ENCODE results near the gene PDZD2.
"Not testable (repeated sequence)": the region's sequence is repeated elsewhere in the genome, so short reads cannot be mapped to it uniquely, and the experiment has no call there.

The PDZD2 gene

GRCh38 chr5:32013658-32014057 is 374.7 kb downstream of the PDZD2 start:
- Histone ChIP-seq H3K4me1 (no peaks in the 10 kb centered on the region), H3K36me3 (no peaks in the 10 kb centered on the region), H3K4me3 (ENCODE audit: low read depth, low read length) (no peak overlapping the region), H3K9me3 (no peaks in the 10 kb centered on the region), H3K27me3 (no peaks in the 10 kb centered on the region)
- no peak for DNase-seq
- TF ChIP-seq CTCF (IDR thresholded peaks at IDR 0.05; ENCODE audit: low read depth, low read length), result no peak

DNA sequence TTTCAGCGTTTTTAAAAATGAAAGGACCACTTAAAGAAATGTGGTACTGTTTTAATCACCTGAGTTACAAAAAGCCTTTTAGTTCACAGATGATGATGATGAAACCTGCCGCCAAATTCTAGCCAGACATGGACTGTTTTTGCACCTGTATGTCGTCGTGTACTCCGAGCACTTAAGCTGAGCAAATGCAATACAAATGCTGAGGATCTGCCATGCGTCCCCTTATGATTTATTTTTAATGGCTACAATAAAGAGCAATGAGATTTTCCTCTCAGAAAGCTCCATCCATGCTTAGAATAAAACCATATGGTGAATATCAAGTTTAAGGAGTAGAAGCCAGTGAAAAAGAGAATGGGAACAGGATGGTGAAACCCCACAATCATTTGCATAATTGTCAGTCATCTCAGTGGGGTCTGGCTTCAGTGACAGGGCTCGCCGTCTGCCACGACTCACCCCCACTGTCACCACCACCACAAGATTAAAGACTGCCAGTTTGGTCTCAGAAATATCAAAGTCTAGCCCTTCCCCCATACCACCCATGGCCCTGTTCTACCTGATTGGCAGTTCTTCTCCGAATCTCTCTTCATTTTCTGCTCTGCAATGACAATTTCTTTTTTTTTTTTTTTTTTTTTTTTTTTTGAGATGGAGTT is 375.3 kb downstream of the PDZD2 start:
- no peaks in the 10 kb centered on the region for H3K4me1 ChIP-seq
- DNase-seq, result no peak
- H3K4me3 ChIP-seq (ENCODE audit: low read depth, low read length), result no peak overlapping the region
- no peaks in the 10 kb centered on the region for H3K36me3 ChIP-seq
- TF ChIP-seq CTCF (IDR thresholded peaks at IDR 0.05; ENCODE audit: low read depth, low read length), result no peak
- H3K27me3 ChIP-seq, result no peaks in the 10 kb centered on the region
- H3K9me3 ChIP-seq, result no peaks in the 10 kb centered on the region

- DNase-seq; H3K4me3 ChIP-seq (ENCODE audit: low read depth, low read length); H3K9me3 ChIP-seq; H3K27me3 ChIP-seq; H3K4me1 ChIP-seq; H3K36me3 ChIP-seq: not testable (repeated sequence)
These were observed 376.3 kb downstream of the PDZD2 start for GRCh38 chr5:32015262-32015661.

- Histone ChIP-seq H3K9me3 (no peaks in the 10 kb centered on the region), H3K4me1 (peaks cover 2% of the 10 kb centered on the region; the same call in 1 of the 2 replicates), H3K36me3 (no peaks in the 10 kb centered on the region), H3K4me3 (ENCODE audit: low read depth, low read length) (no peak overlapping the region), H3K27me3 (no peaks in the 10 kb centered on the region)
- no peak for DNase-seq
- no peak for TF ChIP-seq CTCF (IDR thresholded peaks at IDR 0.05; ENCODE audit: low read depth, low read length)
These were observed 378.9 kb downstream of the PDZD2 start for GRCh38 chr5:32017692-32018367.

DNA sequence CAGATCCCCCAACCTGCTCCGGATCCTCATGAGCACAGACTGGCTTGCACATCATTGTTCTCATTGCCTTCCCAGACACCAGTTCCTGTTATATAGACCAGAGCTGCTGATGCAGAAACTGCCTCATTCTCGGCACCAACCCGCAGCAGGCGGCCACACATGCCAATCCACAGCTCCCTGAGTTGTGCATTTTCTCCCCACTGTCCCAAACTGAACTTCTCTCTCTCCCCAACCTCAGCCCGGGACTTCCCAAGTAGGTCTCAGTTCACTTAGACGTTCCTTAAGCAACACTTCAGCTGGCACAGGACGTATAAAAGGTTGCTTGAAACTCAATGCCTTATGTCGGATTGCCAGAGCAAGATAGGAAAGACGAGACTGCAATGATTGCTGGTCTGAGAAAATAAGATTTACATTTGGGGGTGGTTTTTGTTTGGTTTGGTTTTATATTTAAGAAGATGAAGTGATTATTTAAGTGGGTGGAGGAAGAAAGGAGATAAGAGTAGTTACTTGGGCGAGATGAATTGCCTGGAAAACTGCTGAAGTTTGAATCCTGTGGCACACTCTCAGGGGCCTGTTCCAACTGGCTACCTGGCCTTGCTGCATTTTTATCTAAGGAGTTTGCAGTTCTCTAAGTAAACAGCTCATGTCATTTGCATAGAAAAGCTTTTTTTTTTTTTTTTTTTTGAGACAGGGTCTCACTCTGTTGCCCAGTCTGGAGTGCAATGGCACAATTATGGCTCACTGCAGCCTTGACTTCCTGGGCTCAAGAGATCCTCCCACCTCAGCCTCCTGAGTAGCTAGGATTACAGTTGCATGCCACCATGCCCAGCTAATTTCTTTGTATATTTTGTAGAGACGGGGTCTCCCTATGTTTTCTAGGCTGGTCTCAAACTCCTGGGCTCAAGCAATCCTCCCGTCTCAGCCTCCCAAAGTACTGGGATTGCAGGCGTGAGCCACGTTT is 379.8 kb downstream of the PDZD2 start:
- H3K27me3 ChIP-seq, result no peaks in the 10 kb centered on the region
- no peaks in the 10 kb centered on the region for H3K36me3 ChIP-seq
- peaks cover 2% of the 10 kb centered on the region; the same call in 1 of the 2 replicates for H3K4me1 ChIP-seq
- no peaks in the 10 kb centered on the region for H3K9me3 ChIP-seq
- no peak overlapping the region for H3K4me3 ChIP-seq (ENCODE audit: low read depth, low read length)
- no peak for TF ChIP-seq CTCF (IDR thresholded peaks at IDR 0.05; ENCODE audit: low read depth, low read length)
- no peak for DNase-seq

- TF ChIP-seq CTCF (IDR thresholded peaks at IDR 0.05; ENCODE audit: low read depth, low read length), result no peak
- Histone ChIP-seq H3K4me3 (ENCODE audit: low read depth, low read length) (no peak overlapping the region), H3K27me3 (no peaks in the 10 kb centered on the region), H3K36me3 (no peaks in the 10 kb centered on the region), H3K9me3 (no peaks in the 10 kb centered on the region), H3K4me1 (peaks cover 2% of the 10 kb centered on the region; the same call in 1 of the 2 replicates)
- DNase-seq, result no peak
These were observed 381.3 kb downstream of the PDZD2 start for GRCh38 chr5:32020271-32020670.
